NB4 (cell line): Measurements from ENCODE around the gene UNC13B.

Experiments used
- DNase-seq: peaks from one replicate; pipeline ENCODE4 v3.0.0; 2010; ENCODE audit warnings: low read depth
- H3K4me3 ChIP-seq: one replicate; pipeline ENCODE4 v1.5.1; 2011; ENCODE audit warnings: mild to moderate bottlenecking, low read depth, low read length, moderate library complexity
- MYC ChIP-seq: IDR thresholded peaks from 2 replicates; pipeline ENCODE4 v1.6.1; 2011; ENCODE audit warnings: low read depth, low read length
- POLR2A ChIP-seq: IDR thresholded peaks from 2 replicates; pipeline ENCODE4 v1.6.1; 2011; ENCODE audit warnings: mild to moderate bottlenecking; ENCODE audit not compliant: insufficient read length; ENCODE audit errors: extremely low read depth
- TF ChIP-seq, protein P1 (sequence below): IDR thresholded peaks from one replicate; pipeline ENCODE4 v1.5.1; 2012; ENCODE audit warnings: low read depth, low read length
- TF ChIP-seq, protein P2 (sequence below): IDR thresholded peaks from 2 replicates; pipeline ENCODE4 v1.6.1; 2011; ENCODE audit warnings: low read depth, low read length

Gene UNC13B

DNA sequence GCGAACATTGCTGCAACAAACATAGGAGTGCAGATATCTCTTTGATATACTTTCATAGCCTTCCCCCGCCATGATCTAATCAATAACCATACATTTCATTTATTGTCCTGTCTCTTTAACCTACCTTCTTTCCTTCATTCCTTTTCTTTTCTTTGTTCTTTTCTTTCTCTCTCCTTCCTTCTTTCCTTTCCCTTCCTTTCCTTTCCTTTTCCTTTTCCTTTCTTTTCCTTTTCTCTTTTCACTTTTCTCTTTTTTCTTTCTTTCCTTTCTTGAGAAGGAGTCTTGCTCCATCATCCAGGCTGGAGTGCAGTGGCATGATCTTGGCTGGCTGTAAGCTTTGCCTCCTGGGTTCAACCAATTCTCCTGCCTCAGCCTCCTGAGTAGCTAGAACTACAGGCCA, 100.3 kb downstream of the UNC13B start:
- no peak overlapping the region for H3K4me3 ChIP-seq
- no peak for DNase-seq
- TF ChIP-seq, protein P1, sequence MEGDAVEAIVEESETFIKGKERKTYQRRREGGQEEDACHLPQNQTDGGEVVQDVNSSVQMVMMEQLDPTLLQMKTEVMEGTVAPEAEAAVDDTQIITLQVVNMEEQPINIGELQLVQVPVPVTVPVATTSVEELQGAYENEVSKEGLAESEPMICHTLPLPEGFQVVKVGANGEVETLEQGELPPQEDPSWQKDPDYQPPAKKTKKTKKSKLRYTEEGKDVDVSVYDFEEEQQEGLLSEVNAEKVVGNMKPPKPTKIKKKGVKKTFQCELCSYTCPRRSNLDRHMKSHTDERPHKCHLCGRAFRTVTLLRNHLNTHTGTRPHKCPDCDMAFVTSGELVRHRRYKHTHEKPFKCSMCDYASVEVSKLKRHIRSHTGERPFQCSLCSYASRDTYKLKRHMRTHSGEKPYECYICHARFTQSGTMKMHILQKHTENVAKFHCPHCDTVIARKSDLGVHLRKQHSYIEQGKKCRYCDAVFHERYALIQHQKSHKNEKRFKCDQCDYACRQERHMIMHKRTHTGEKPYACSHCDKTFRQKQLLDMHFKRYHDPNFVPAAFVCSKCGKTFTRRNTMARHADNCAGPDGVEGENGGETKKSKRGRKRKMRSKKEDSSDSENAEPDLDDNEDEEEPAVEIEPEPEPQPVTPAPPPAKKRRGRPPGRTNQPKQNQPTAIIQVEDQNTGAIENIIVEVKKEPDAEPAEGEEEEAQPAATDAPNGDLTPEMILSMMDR = no peak
- TF ChIP-seq, protein P2, sequence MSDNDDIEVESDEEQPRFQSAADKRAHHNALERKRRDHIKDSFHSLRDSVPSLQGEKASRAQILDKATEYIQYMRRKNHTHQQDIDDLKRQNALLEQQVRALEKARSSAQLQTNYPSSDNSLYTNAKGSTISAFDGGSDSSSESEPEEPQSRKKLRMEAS = no peak
- TF ChIP-seq POLR2A (no peak), MYC (no peak)

DNA sequence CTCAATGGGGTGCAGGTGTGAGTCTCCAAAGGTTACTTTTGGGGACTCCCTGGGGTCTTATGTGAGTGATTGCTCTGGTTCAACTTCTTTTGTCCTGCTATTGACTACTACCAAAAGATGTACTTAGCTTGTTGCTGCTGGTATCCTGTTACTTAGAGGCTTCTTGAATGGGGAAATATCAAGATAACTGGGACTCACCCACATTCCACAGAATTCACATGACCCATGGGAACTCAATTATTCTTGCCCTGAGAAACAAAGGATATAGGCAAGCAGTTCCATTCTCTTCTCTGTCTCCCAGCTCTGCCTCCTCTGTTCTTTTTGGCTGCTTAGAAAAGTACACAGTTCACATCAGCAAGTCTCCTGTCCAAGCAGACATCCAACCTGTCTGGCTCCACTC, 105.9 kb downstream of the UNC13B start:
- no peak overlapping the region for H3K4me3 ChIP-seq
- DNase-seq = no peak
- TF ChIP-seq MYC = no peak
- no peak for TF ChIP-seq POLR2A
- TF ChIP-seq, protein P1 = no peak
- TF ChIP-seq, protein P2 = no peak

DNA sequence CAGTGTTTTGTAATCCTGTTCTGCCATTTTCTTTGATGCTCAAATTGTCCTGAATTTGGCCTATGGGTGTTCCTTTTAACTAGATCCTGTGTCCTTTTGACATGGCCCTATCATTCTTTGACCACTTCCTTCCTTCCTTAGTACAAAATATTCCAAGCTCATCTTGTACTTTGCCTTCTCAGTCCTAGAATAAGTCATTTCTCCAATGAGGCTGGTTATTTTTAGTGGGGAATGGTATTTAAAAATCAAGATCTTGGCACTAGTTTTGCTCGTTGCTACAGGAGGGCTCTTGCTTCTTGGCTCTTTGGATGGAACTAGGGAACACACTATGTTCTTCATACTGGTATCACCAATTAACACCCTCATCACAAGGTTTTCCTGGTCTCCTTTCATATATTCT, 108.1 kb downstream of the UNC13B start:
- DNase-seq = no peak
- no peak for TF ChIP-seq MYC
- no peak for TF ChIP-seq POLR2A
- TF ChIP-seq, protein P2 = no peak
- TF ChIP-seq, protein P1 = no peak
- no peak overlapping the region for H3K4me3 ChIP-seq

DNA sequence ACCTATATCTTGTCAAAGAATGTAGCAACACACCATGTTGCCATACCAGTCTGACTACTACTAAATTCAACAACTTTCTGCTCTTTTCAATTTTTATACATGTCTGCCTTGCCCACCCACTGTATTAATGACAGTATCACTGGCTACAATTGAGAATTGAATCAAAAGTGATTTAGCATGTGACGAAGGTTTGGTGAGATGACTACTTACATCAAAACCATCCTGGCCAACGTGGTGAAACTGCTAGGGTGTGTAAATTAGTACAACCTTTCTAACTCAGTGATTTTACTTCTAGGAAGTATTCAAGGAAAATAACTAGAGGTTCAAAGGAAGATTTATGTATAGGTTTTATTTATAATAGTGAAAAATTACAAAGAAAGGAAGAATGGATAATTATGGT, 109.8 kb downstream of the UNC13B start:
- no peak for DNase-seq
- TF ChIP-seq, protein P1 = no peak
- TF ChIP-seq POLR2A (no peak), MYC (no peak)
- TF ChIP-seq, protein P2 = no peak
- H3K4me3 ChIP-seq = no peak overlapping the region

DNA sequence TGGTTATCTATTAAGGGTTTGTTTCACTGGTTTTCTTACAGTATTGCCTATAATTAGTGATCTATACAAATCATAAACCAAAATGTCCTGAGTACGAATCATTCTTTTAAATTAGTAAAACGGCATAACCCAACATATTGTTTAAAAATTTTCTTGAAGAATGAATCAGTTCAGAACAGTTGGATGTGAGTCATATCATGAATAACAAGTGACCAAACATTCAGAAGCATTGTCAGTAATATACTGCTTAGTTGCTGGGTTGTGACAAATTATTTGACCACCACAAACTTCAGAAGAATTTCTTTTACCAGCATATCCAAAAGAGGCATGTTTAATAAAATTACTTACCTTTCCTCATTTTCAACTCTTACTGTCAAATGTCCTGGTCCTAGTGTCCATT, 111.2 kb downstream of the UNC13B start:
- DNase-seq = no peak
- no peak overlapping the region for H3K4me3 ChIP-seq
- TF ChIP-seq MYC = no peak
- TF ChIP-seq, protein P1 = no peak
- TF ChIP-seq POLR2A = no peak
- TF ChIP-seq, protein P2 = no peak

DNA sequence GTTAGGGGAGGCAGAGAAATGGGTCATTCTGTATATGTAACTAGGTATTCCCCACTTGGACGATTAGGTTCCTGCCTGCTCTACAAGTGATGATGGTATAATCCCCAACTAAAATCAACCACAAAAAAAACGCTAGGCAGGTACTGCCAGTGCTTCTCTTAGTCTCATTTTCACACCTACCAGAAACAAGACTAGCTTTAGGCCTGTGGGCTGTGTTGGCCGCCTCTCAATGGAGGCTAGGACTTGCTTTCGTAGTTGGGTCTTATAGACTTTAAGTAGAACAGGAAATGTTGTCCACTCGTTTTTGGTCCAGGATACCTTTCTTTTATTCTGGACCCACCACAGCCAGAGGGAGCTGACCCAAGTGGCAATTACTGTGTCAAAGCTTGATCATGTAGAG, 111.8 kb downstream of the UNC13B start:
- TF ChIP-seq, protein P1 = no peak
- TF ChIP-seq, protein P2 = no peak
- TF ChIP-seq POLR2A (no peak), MYC (no peak)
- H3K4me3 ChIP-seq = no peak overlapping the region
- no peak for DNase-seq
